CD8-positive, alpha-beta memory T cell (primary cell): ENCODE data around the gene SLC12A7. TPM values are rescaled to one million over a fixed set of nuclear protein-coding genes. Genes with fewer than 3 reads are reported as not detected.
A peak's percentile ranks its signal among the peaks of the same experiment; 100 is the strongest.
"Not testable (repeated sequence)": the region's sequence is repeated elsewhere in the genome, so short reads cannot be mapped to it uniquely, and the experiment has no call there.

Source experiments
- CTCF ChIA-PET: fragments of 350-600 bp; sonication (Branson Sonifier 250); formaldehyde crosslinking; loops from one replicate; lab custom pipeline; 2021; ENCODE audit warnings: antibody characterized with exemption; lab: Charles Lee
- POLR2A ChIA-PET: fragments of 350-600 bp; sonication (Branson Sonifier 250); formaldehyde crosslinking; loops from one replicate; lab custom pipeline; 2021; ENCODE audit warnings: antibody characterized with exemption; lab: Charles Lee
- DNase-seq, 5 donors: peaks; one replicate each; pipeline versions ENCODE4 v3.0.0 to v3.0.0-alpha.2; 2020 to 2022; ENCODE audit warnings: mixed read lengths in 1 of 5
- H3K27ac ChIP-seq: one replicate; pipeline ENCODE4 v1.7.0; 2013; ENCODE audit warnings: low read depth, mild to moderate bottlenecking, low read length, moderate library complexity
- H3K27me3 ChIP-seq: 2 replicates; pipeline ENCODE4 v1.7.0; 2013; ENCODE audit warnings: low read length, mild to moderate bottlenecking; ENCODE audit not compliant: insufficient read depth, poor library complexity, severe bottlenecking
- H3K36me3 ChIP-seq: 2 replicates; pipeline ENCODE4 v1.7.0; 2013; ENCODE audit warnings: mild to moderate bottlenecking, low read length, moderate library complexity; ENCODE audit not compliant: insufficient read depth
- H3K4me1 ChIP-seq: 2 replicates; pipeline ENCODE4 v1.7.0; 2013; ENCODE audit warnings: mild to moderate bottlenecking, low read length, moderate library complexity; ENCODE audit not compliant: insufficient read depth
- H3K4me3 ChIP-seq: 2 replicates; pipeline ENCODE4 v1.7.0; 2013; ENCODE audit warnings: mild to moderate bottlenecking, low read length
- H3K9me3 ChIP-seq: 2 replicates; pipeline ENCODE4 v1.7.0; 2013; ENCODE audit warnings: mild to moderate bottlenecking, low read length
- H3K27ac Mint-ChIP-seq, 8 donors: one replicate each; pipeline ENCODE4 v1.8.0; 2020 to 2021; ENCODE audit warnings: mixed read lengths in 8 of 8, mild to moderate bottlenecking in 6 of 8, inconsistent platforms in 3 of 8, moderate library complexity in 3 of 8
- H3K27me3 Mint-ChIP-seq, 2 donors: one replicate each; pipeline ENCODE4 v1.8.0; 2020 to 2021; ENCODE audit warnings: mixed read lengths in 2 of 2, mild to moderate bottlenecking in 1 of 2, moderate library complexity in 1 of 2
- H3K36me3 Mint-ChIP-seq, 3 donors: one replicate each; pipeline ENCODE4 v1.8.0; 2020 to 2021; ENCODE audit warnings: mixed read lengths in 3 of 3, inconsistent platforms in 1 of 3, mild to moderate bottlenecking in 1 of 3
- H3K4me1 Mint-ChIP-seq, 3 donors: one replicate each; pipeline ENCODE4 v1.8.0; 2020 to 2021; ENCODE audit warnings: mixed read lengths in 3 of 3, inconsistent platforms in 1 of 3, mild to moderate bottlenecking in 1 of 3
- H3K4me3 Mint-ChIP-seq, 7 donors: one replicate each; pipeline ENCODE4 v1.8.0; 2020 to 2021; ENCODE audit warnings: mixed read lengths in 7 of 7, mild to moderate bottlenecking in 6 of 7, moderate library complexity in 4 of 7, inconsistent platforms in 2 of 7
- H3K9me3 Mint-ChIP-seq, 5 donors: one replicate each; pipeline ENCODE4 v1.8.0; 2020 to 2022; ENCODE audit warnings: mixed read lengths in 5 of 5, mild to moderate bottlenecking in 3 of 5, moderate library complexity in 2 of 5, inconsistent platforms in 1 of 5
- polyA plus RNA-seq: library from polyadenylated mRNA; unstranded; fragments of 300-500 nt; fragmentation: Illumina TruSeq; gene quantifications from one replicate; pipeline ENCODE4 v1.2.3, GENCODE V29; 2021
- total RNA-seq, 2 experiments: library from RNA; stranded (reverse); gene quantifications; one replicate each; pipeline ENCODE4 v1.2.3, GENCODE V29; 2021

SLC12A7 gene
- total and polyA plus RNA-seq, 3 experiments from 2014 or later, result 4.9 to 20.0 (median 6.6) TPM

GRCh38 chr5:1086871-1087270, 25.0 kb downstream of the SLC12A7 start:
- H3K4me1 Mint-ChIP-seq, result no peaks in the 10 kb centered on the region
- H3K36me3 Mint-ChIP-seq, result peaks cover 0 to 2% (median 0%) of the 10 kb centered on the region in 3 donors
- no peak for DNase-seq
- no peaks in the 10 kb centered on the region for H3K27me3 Mint-ChIP-seq
- H3K9me3 Mint-ChIP-seq, result no peaks in the 10 kb centered on the region
- Histone ChIP-seq H3K27ac (no peak overlapping the region), H3K9me3 (no peaks in the 10 kb centered on the region), H3K27me3 (no peaks in the 10 kb centered on the region), H3K36me3 (no peaks in the 10 kb centered on the region), H3K4me3 (no peak overlapping the region), H3K4me1 (no peaks in the 10 kb centered on the region)
- CTCF ChIA-PET, result no interaction called here
- no peak overlapping the region for H3K27ac Mint-ChIP-seq
- POLR2A ChIA-PET, result no interaction called here
- no peak overlapping the region for H3K4me3 Mint-ChIP-seq

DNA sequence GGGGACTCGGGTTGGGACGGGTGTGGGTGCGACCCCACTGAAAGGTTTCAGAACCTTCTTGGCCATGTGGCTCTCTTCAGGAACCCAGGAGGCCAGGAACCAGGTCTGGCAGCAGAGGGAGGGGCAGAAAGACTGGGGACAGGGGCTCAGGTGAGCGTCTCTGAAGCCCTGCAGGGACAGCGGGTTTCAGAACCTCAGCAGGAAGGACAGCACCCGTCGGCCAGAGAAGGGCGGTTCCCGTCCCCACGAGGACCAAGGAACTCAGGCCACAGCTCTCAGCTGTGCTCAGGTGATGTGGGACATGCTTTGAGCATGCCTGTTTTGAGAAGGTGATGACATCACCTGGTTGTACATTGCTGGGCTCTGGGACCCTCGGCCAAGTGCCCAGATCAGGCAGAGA, 25.7 kb downstream of the SLC12A7 start:
- H3K36me3 ChIP-seq, result no peaks in the 10 kb centered on the region

DNA sequence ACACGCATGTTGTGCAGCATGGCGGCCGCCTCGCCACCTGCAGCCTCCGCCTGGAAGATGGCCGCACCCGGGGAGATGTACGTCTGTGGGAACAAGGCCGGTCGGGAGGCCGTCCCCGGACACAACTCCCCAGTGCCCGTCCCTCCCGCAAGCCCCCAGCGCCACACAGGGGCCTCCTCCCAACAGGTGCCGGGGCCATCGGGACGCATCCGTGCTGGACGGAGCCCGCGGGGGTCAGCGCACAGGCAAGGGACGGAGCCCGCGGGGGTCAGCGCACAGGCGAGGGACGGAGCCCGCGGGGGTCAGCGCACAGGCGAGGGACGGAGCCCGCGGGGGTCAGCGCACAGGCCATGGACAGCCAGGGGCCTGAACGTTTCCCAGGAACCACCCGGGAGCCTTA, 26.5 kb downstream of the SLC12A7 start:
- no peak overlapping the region for H3K27ac ChIP-seq
- H3K36me3 ChIP-seq, result no peaks in the 10 kb centered on the region
- CTCF ChIA-PET, result no interaction called here
- H3K27me3 ChIP-seq, result no peaks in the 10 kb centered on the region
- Mint-ChIP-seq H3K4me1 (no peaks in the 10 kb centered on the region), H3K27ac (no peak overlapping the region), H3K36me3 (peaks cover 0 to 8% (median 0%) of the 10 kb centered on the region in 3 donors), H3K4me3 (no peak overlapping the region), H3K9me3 (no peaks in the 10 kb centered on the region), H3K27me3 (no peaks in the 10 kb centered on the region)
- no peaks in the 10 kb centered on the region for H3K4me1 ChIP-seq
- POLR2A ChIA-PET, result no interaction called here
- no peaks in the 10 kb centered on the region for H3K9me3 ChIP-seq
- DNase-seq, result no peak
- H3K4me3 ChIP-seq, result no peak overlapping the region

More for the DNA sequence above, 25.7 kb downstream of the SLC12A7 start:
- no peak overlapping the region for H3K27ac ChIP-seq
- POLR2A ChIA-PET, result no interaction called here
- H3K4me3 ChIP-seq, result no peak overlapping the region
- Mint-ChIP-seq H3K4me3 (no peak overlapping the region), H3K27ac (no peak overlapping the region), H3K27me3 (no peaks in the 10 kb centered on the region), H3K9me3 (no peaks in the 10 kb centered on the region), H3K36me3 (peaks cover 0 to 5% (median 0%) of the 10 kb centered on the region in 3 donors), H3K4me1 (no peaks in the 10 kb centered on the region)
- H3K9me3 ChIP-seq, result no peaks in the 10 kb centered on the region
- CTCF ChIA-PET, result no interaction called here
- no peaks in the 10 kb centered on the region for H3K27me3 ChIP-seq
- no peak for DNase-seq
- no peaks in the 10 kb centered on the region for H3K4me1 ChIP-seq

GRCh38 chr5:1083823-1084605, 27.8 kb downstream of the SLC12A7 start:
- H3K4me1 Mint-ChIP-seq, result no peaks in the 10 kb centered on the region
- H3K9me3 Mint-ChIP-seq, result no peaks in the 10 kb centered on the region
- ChIA-PET POLR2A (no interaction called here), CTCF (no interaction called here)
- Histone ChIP-seq H3K36me3 (peaks cover 5% of the 10 kb centered on the region), H3K4me3 (no peak overlapping the region), H3K27ac (no peak overlapping the region), H3K9me3 (no peaks in the 10 kb centered on the region), H3K27me3 (no peaks in the 10 kb centered on the region), H3K4me1 (no peaks in the 10 kb centered on the region)
- no peak for DNase-seq
- peak overlapping the region in 1 of 7 donors; percentile 69 for H3K4me3 Mint-ChIP-seq
- no peaks in the 10 kb centered on the region for H3K27me3 Mint-ChIP-seq
- H3K36me3 Mint-ChIP-seq, result peaks cover 0 to 6% (median 0%) of the 10 kb centered on the region in 3 donors
- peak overlapping the region in 1 of 8 donors; percentile 70 for H3K27ac Mint-ChIP-seq

- CTCF ChIA-PET, H3K27me3 Mint-ChIP-seq, H3K27ac ChIP-seq, H3K27me3 ChIP-seq, H3K36me3 Mint-ChIP-seq, H3K4me1 Mint-ChIP-seq, DNase-seq, H3K9me3 ChIP-seq, H3K36me3 ChIP-seq, H3K4me3 ChIP-seq, H3K9me3 Mint-ChIP-seq, POLR2A ChIA-PET, H3K4me1 ChIP-seq, H3K4me3 Mint-ChIP-seq: not testable (repeated sequence)
- peak overlapping the region in 1 of 8 donors; percentile 88 for H3K27ac Mint-ChIP-seq
These were observed 28.8 kb downstream of the SLC12A7 start for GRCh38 chr5:1083026-1083425.

DNA sequence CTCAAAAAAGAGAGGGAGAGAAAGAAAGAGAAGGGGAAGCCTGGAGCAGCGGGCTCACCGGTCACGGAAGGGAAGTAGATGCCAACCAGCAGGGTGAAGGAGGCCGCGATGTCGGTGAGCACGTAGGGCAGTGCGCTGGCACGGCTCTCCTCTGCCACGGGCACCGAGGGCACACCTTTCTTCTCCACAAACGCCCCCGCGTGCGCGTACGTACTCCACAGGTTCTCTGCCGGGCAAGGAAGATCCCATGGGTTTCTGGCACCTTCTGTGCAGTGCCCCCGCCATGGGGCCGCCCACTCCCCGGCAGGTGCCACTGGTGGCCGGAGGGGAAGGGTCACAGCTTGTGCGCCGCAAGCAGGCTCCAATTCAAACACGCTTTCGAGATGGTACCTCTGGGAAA, 30.3 kb downstream of the SLC12A7 start:
- Mint-ChIP-seq H3K4me3 (no peak overlapping the region), H3K36me3 (peaks cover 0 to 6% (median 0%) of the 10 kb centered on the region in 3 donors), H3K9me3 (no peaks in the 10 kb centered on the region), H3K27me3 (no peaks in the 10 kb centered on the region), H3K27ac (peak overlapping the region in 2 of 8 donors; percentile 44 to 57), H3K4me1 (no peaks in the 10 kb centered on the region)
- Histone ChIP-seq H3K9me3 (no peaks in the 10 kb centered on the region), H3K36me3 (peaks cover 5% of the 10 kb centered on the region), H3K27me3 (no peaks in the 10 kb centered on the region), H3K4me1 (no peaks in the 10 kb centered on the region), H3K27ac (no peak overlapping the region), H3K4me3 (no peak overlapping the region)
- DNase-seq, result no peak
- ChIA-PET CTCF (no interaction called here), POLR2A (no interaction called here)

DNA sequence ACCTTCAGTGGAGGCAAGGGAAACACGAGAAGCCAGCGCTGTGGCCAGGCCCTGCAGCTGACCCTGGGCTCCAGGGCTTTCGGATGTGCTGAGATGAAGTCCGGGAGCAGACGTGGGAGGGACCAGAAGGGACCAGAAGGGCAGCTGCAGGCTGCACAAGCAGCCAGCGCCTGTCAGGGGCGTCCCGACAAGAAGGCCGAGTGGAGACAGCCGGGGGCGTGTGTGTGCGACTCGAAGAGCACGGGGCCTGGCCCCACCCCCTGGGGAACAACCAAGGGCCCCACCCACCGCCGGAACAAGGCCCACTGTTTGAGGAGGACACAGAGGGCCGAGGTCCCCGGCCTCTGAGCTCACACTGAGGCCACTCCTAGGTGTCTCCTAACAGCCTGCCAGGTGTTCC, 31.4 kb downstream of the SLC12A7 start:
- H3K9me3 ChIP-seq, result no peaks in the 10 kb centered on the region
- Mint-ChIP-seq H3K4me1 (no peaks in the 10 kb centered on the region), H3K4me3 (no peak overlapping the region), H3K27ac (no peak overlapping the region), H3K9me3 (no peaks in the 10 kb centered on the region), H3K36me3 (peaks cover 0 to 9% (median 0%) of the 10 kb centered on the region in 3 donors), H3K27me3 (no peaks in the 10 kb centered on the region)
- CTCF ChIA-PET, result no interaction called here
- POLR2A ChIA-PET, result no interaction called here
- H3K4me3 ChIP-seq, result no peak overlapping the region
- no peak overlapping the region for H3K27ac ChIP-seq
- H3K4me1 ChIP-seq, result no peaks in the 10 kb centered on the region
- no peaks in the 10 kb centered on the region for H3K27me3 ChIP-seq
- DNase-seq, result no peak
- peaks cover 5% of the 10 kb centered on the region for H3K36me3 ChIP-seq

GRCh38 chr5:1079961-1080360, 31.9 kb downstream of the SLC12A7 start:
- Mint-ChIP-seq H3K4me1 (no peaks in the 10 kb centered on the region), H3K27ac (no peak overlapping the region), H3K36me3 (peaks cover 0 to 11% (median 0%) of the 10 kb centered on the region in 3 donors), H3K4me3 (no peak overlapping the region), H3K27me3 (no peaks in the 10 kb centered on the region), H3K9me3 (no peaks in the 10 kb centered on the region)
- no peak overlapping the region for H3K27ac ChIP-seq
- no peak overlapping the region for H3K4me3 ChIP-seq
- peaks cover 5% of the 10 kb centered on the region for H3K36me3 ChIP-seq
- no peak for DNase-seq
- CTCF ChIA-PET, result no interaction called here
- POLR2A ChIA-PET, result no interaction called here
- no peaks in the 10 kb centered on the region for H3K27me3 ChIP-seq
- no peaks in the 10 kb centered on the region for H3K4me1 ChIP-seq
- H3K9me3 ChIP-seq, result no peaks in the 10 kb centered on the region
